GM19467 (cell line): ENCODE results near the gene OTOS.

ENCODE experiments used
- ATAC-seq: cut with Tn5 transposase; IDR thresholded peaks from one replicate; pipeline ENCODE4 v1.9.1; 2021; ENCODE audit warnings: mild to moderate bottlenecking, moderate library complexity; ENCODE audit not compliant: unreplicated experiment

OTOS gene

DNA sequence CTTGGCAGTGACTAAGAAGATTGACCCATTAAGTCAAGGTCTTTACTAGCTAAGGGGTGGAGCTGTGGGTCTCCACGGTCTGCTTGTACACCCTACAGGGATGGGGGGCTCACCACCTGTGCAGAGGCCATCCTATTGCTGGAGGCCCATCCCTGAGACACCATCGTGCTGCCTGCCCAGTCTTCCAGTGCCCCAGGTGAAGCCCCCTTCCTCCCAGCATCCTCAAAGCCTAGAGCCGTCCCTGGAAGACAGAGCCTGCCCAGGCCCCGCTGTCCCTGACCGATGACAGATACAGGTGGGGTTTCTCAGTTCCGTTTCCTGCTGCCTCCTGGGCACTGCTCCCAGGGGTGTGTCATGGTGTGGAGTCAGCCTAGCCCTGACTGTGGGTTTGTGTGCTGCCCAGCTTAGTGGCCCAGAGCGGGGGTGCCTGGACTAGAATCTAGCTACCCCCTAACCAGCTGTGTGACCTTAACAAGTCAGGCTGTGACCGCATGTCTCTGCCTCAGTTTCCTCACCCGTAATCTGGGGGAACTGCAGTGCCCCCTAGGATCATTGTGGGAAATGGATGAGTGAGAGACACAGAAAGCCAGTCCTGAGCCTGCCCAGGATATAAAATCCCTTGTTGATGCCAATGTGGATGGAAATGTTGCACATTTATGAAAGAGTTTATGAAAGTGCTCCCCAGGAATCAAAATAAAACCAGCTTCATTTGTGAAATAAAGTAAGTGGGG is 2.0 kb downstream of the OTOS start:
- ATAC-seq, result no peak

DNA sequence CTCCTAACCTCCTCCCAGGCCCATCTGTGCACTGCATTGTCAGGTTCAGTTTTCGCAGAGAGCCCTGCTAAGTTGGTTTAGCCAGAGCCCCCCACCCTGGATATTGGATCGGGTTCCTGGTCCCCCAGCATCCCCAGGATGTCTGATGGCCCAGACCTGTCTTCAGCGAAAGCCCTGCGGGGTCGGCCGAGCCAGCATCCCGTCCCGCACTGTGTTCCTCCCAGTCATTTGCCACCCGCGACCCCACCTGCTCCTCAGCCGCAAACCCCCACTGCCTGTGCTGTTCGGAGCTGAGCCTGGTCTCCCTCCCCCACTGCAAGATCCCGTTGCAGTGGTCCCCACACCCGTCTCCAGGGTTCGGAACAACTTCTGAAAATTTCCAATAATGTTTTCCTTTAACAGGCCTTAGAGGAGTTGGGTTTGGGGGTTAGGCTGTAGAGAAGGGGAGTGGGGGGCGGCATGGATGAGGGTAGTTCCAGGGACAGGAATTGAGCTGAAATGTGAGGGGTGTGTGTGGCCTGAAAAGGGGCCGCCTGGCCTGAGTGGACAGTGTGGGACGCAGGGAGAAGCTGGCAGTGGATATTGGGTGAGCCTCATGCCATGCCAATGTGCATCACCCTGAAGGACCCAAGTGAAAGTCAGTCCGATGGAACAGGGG is 2.7 kb downstream of the OTOS start:
- ATAC-seq, result no peak

DNA sequence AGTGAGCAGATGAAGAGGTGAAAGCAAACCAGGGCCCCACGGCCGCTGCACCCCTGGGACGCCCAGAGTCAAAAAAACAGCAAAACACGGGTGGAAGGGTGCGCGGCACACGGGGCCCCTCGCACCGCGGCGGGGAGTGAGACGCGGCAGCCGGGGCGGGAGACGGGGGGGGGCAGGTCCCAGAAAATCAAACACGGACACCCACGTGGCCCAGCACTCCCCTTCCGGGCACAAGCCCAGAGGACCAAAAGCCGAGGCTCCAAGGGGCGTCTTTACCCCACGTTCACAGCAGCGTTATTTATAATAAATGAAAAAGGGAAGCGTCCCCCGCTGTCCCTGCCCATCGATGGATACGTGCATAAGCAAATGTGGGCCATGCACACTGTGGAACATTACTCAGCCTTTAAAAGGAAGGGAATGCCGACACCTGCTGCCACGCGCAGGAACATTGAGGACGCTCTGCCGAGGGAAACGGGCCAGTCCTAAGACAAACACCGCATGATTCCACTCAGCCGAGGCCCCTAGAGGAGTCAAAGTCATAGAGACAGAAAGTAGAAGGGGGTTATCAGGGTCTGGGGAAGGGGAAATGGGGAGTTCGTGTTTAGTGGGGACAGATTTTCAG is 3.7 kb downstream of the OTOS start:
- ATAC-seq, result peak; percentile 1

DNA sequence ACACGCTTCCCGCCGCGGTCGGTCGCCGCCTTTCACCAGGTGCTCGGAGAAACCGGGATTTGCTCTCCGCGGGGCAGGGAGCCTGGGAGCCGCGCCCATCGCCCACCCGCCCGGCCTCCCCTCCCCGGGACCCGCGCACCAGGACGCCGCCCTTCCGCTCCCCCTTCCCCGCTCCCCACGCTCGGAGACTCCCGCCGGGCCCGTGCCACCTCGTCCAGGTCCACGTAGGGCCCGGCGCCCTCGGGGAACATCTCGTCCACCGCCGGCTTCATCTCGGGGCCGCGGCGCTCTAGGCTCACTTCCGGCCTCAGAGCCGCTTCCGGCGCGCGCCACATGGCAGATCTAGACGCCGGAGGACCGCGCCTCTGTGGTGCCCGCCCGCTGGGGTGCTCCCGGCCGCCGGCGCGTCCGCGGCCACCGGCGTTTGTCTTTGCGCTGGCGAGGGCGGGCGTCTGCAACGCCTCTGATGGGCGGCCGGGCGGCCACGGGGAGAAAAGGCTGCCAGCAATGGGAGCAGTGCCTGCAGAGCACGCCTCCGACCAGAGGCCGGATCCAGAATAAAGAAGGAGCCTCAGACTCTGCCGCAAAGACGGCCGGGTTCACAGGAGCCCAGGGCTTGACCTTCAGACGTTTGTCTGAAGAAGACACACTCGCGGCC is 4.3 kb downstream of the OTOS start, which contains the start of gene COPS9:
Gene COPS9 (minus strand): TSS at position 293 of the 658 bp plus-strand sequence. CDS start 21 bp downstream, at position 272.
- ATAC-seq, result peak; percentile 92

DNA sequence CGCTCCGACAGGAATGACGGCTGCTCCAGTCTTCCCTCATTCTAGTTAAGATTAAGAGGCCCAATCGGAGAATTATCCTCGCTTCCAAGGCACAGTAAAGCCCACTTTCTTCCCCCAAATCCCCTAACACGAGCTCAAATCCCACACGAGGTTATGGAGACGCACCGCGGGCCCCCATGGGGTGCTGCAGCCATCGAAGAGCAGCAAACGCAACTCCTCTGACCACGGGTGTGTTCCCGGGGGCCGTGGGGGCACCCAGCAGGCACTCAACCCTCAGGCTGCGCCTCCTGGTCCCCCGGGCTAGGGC is 4.8 kb downstream of the OTOS start:
- ATAC-seq, result peak; percentile 21

DNA sequence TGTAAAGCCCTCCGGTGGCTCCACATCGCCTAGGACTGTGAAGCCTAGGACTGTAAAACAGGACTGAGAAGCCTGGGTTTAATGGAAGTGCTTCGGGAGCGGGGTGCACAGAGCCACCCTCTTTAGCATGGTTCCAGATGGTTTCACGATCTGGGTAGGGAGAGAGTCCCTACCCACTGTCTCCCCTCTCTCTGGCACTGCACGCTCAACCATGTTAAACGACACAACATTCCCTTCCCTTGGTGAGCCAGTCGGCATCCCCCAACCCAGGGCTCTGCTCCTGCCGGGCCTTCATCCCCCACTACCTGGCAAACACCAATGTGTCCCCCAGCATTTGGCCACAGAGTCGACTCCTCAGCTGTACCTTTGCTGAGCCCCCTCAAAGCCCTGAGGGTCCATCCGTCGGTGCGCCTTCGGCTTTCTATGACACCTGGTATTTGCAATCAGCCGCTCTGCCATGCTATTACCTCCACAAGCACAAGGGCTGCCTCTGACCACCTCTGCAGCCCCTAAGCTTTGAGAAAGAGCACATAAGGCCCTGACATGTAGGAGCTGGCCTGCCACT is 5.4 kb downstream of the OTOS start:
- no peak for ATAC-seq

DNA sequence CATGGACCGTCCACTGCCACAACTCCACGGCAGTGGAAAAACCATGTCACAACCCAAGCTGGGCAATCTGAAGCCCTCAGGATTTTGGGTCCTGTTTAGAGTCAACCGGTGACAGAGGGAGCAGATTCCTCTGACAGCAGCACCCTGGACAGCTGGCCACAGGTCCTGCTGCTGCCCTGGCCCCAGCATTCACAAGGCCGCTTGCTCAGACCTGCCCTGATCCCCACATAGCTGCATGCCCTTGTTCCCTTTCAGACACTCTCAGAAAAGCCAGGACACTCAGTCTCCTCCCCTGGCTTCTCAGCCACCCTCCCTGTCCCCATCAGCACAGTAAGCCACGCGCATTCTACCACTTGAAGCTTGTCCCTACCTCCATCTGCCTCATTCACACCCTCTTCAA is 6.0 kb downstream of the OTOS start:
- ATAC-seq, result no peak

DNA sequence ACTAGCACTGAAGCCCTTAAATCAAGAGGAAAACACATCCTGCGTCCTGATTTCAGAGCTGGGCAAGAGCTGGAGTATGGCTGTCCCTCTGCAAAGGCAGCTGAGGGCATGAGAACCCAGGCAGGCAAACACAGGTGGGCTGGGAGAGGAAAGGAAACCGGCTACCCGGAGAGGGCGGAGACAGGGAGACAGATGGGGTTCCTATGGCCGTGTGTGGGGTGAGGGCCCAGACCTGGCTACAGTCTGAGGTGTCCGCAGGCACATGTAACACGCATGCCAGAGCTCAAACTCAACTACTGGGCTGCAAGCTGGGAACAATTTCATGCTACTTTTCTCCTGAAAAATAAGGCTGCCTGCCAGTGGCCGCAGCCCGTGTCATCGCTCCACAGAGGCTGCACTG is 7.1 kb downstream of the OTOS start:
- ATAC-seq, result no peak

DNA sequence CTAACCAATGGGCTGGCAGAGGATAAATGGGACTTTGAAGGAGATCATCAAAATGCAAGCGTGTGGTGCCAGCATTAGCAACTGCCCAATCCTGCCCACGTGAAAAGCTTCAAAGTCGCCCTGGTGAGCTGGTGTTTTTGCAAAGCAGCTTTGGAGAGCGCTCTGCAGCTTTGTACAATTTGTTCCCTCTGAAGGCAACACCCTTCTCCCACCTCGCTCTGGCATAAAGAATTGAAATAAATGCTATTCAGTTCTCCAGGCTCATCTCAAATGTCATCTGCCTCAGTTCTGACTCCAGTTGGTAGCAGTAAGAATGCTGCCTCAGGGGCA is 7.8 kb downstream of the OTOS start:
- ATAC-seq, result no peak

DNA sequence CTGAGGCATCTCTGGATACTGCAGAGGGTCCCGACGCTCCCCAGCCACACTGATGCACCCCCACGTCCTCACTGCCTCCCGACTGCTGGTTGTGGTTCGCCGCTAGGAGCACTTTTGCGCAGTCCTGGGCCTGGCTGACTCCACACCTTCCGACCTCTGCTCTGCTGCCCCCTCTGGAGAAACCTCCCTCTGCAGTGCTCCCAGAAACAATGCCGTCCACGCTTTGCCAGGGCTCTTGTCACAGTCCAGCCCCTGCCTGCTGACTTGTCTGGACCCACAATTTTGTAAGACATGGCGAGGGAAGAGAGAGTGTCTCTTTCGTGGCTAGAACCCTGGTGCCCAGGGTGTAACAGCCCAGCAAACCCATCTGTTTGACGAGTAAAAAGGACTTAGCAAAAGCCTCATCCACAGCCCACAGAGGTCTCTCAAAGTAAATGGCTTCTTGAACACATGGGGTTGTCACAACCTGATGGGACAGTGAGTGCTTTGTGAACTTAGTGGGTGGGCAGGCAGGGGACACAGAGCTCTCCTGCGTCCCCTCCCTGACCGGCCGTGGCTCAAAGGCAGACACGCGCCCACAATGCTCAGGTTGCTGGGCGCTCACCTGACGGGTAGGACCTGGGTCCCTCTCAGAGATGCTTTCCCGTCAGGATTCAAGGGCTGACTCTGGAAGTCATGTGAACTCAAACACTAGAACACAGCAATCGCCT is 8.4 kb downstream of the OTOS start:
- ATAC-seq, result no peak

DNA sequence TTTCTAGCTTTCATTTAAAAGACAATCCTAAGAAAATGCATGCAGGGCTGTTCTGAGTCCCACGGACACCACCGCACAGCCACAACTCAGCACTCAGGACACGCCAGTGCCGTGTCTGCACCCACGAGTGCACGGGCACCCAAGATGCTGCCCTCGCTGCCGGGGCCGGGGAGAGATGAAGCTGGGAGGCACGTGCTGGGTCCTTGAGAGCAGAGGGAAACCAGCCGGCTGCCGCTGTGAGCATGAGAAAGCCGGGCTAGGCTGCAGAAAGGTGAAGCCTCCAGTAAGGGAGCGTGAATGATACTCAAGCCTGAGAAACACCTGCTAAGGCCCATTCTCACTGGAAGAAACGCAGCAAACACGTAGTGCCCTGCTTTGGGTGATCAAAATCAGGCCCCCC is 9.2 kb downstream of the OTOS start:
- no peak for ATAC-seq

DNA sequence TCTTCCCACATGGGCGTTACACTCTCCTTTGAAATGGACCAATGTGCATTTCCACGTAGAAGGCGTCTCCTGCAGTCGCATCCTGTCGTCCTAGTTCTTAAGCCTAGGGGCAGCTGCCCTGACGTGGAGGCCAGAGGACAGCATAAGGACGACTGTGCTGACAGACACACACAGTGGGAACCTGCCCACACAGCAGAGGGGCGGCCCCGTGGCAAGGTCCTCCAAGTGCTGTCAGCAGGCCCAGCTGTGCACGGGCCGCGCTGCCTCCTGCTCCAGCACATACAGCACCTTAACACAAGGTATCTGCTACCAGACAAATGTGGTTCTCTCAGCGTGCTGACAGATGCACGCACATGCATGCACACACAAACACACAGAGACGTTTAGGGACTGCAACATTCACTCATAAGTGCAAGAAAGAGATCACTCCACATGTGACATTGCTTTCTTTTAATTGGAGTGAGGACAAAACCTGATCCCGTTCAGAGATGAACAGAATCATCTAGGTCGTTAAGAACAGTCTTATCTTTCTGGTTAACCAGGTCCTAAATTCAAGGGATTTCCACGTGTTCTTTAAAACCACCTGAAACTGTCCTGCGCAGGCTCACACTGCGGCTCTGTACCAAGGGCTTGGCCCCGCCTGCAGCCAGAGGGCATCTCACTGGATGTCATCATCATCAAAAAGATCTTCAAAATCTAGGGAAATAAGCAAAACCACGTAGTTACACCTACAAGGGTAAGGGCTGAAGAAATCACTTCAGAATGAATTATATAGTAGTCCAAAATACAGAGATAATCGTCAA is 9.9 kb downstream of the OTOS start:
- ATAC-seq, result no peak

DNA sequence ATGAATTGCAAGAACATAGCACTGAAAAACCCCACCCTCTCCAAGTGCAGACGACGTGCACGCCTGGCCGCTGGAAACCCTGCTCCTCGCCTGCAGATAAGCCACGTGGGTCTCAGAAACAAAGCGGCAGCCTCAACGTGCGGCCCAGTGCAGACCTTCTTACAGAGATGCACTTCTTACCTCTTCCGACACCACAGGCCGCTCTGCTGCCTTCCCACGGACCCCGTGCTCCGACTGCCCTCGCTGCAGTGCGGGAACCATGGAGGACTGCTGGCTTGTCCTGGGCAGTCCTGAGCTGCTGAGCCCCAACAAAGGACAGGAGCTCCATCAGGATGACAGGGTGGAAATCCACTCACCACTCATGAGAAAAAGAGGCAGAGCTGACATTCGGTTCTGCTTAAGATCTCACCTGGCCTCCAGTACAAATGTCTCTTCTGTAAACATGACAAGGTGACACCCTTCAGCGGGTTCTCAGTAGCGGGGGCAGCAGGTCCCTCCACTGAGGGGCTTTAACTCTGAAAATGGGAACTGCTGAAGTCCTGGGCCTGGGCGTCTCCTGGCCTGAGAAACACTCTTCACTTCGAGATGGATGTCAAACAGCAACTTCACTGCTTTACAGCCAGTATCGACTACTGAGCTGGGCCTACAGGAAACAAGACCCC is 10.6 kb downstream of the OTOS start:
- ATAC-seq, result no peak

DNA sequence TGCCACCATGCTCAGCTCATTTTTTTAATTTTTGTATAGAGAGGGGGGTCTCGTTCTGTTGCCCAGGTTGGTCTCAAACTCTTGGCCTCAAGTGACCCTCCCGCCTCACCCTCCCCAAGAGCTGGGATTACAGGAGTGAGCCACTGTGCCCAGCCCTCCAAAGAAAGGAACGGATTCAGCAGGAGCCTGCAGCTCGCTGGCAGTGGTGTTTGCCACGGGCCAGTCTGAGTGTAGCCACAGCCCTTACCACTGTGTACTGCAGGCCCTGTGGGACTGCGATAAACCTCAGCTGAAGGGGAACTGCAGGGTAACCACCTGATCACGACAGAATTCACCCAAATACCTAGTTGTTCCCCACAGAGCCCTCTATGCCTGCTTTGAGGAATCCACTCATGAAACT is 11.1 kb downstream of the OTOS start:
- no peak for ATAC-seq

DNA sequence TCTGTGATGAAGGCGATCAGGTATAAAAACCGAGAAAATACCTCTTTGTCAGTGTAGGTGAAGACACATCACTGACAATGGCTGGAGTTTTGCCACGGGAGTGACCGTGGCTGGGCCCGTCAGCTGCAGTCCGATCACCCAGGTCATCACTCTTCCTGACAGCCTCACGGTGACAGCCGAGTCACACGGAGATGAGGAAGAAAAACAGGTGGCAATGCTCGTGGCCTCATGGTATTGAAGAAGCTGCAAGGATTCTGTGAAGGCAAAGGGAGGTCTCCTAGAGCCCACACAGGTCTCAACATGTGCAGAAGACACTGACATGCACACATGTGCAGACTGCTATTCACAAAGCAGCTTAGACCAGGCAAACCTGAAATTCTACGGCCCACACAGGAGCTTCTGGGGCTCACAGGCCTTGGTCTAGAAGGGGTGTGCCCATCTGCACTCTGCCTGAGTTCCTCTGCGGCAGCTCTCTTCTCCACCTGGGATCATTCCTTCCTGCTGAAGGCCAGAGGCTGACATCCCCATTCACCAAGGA is 11.8 kb downstream of the OTOS start:
- no peak for ATAC-seq

DNA sequence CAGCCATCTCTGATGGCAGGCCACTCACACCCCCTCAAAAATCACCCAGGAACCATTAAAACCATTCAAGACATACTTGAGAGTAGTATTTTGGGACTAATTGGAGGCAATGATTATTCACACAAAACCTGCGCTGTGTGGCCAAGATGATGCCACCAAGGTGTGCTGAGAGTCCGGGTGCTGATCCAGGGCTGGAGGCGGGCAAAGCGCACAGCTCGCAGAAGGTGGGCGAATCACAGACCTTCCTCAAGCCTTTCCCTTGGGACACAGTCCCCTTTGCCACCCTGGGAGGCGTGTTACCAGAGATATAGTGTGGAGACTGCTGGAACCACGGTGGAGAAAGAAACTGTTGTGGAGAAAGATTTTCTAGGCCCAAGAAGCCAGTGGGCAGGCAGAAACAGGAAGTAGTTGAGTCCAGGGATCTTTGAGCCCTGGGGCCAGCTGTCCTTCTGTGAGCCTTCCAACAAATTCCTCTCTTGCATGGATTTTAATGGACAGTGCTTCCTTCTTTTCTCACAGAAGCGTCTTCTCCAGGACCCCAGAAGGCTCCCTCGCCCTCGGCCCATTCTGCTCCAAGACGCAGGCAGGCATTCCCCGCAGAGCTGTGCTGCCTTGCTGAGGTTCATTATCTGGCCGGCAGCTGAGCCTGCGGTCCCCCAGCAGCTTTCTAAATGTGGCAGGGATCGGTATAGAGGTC is 12.4 kb downstream of the OTOS start:
- ATAC-seq, result no peak

DNA sequence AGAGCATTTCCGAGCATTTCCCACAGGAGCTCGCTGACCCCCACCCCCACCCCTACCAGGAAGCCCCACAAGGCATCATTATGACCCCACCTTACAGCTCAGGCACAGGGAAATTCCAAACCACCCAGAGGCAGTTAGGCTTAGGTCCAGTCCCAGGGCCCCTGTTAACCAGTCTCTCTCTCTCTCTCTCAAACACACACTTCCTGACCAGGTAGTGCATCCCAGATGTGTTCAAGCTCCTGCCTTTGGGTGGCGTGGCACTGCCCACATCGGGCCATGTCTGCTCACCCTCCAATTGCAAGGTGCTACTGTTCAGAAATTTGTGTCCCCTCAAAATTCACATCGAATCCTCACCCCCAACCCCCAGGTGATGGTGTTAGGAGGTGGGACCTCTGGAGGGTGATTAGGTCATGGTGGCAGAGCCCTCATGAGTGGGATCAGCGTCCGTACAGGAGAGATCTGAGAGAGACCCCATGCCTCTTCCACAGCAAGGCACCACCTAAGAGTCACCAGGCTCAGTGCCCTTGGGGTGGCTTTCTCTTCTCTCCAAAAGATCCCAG is 13.2 kb downstream of the OTOS start:
- no peak for ATAC-seq

DNA sequence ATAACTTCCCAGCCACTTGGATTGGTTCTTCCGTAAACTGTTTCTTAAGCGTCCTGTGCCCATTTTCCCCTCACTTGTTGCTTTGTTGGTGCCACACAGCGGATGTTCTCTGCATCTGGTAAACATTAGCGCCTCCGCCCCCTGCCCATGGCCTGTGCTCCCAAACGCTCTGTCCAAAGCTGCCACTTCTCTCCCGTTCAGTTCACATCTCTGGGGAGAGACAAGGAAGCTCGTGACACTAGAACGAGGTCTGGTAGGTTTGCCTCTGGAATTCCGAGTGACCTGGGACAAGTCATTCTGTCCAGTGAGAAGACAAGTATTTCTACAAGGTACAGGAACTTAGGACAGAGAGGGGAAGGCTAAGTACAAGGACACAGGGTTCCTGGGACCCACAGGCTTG is 13.7 kb downstream of the OTOS start:
- no peak for ATAC-seq

DNA sequence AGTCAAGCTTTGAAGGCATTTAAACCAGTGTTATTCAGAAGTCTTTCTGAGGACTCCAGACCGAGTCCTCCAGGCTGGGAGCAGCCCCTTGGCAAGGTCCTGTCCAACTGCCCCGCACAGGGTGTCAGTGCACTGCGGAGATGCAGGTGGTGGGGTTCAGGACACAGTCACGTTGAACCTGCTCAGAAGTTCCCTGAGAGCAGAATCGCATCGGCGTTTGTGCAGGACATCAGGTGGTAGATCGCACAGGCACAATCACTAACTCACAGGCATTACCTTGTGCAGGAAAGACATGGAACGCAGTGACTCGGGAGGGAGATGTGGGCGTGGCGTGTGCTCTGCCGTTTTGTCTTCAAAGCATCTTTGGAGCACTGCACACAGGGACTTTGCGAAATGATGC is 14.7 kb downstream of the OTOS start:
- ATAC-seq, result no peak
